H9 (cell line): ENCODE measurements around the gene APOBEC3G. TPM values are rescaled to one million over a fixed set of nuclear protein-coding genes. Genes with fewer than 3 reads are reported as not detected.

Source experiments
- DNase-seq: peaks from one replicate; pipeline ENCODE4 v3.0.0-alpha.2; 2017
- H2AFZ ChIP-seq: one replicate; pipeline ENCODE4 v1.6.1; 2013; ENCODE audit warnings: mild to moderate bottlenecking, low read length, control low read depth, moderate library complexity
- H2AK5ac ChIP-seq: 2 replicates; pipeline ENCODE4 v1.6.1; 2013; ENCODE audit warnings: low read length, control low read depth, mixed read lengths; ENCODE audit not compliant: insufficient read length
- H2BK120ac ChIP-seq: one replicate; pipeline ENCODE4 v1.6.1; 2013; ENCODE audit warnings: low read depth, mild to moderate bottlenecking, low read length, control low read depth, inconsistent platforms; ENCODE audit not compliant: poor library complexity, severe bottlenecking
- H2BK12ac ChIP-seq: 2 replicates; pipeline ENCODE4 v1.6.1; 2013; ENCODE audit warnings: low read length, control low read depth, mixed read lengths, low read depth; ENCODE audit not compliant: insufficient read length
- H2BK15ac ChIP-seq: 2 replicates; pipeline ENCODE4 v1.6.1; 2013; ENCODE audit warnings: low read depth, low read length, control low read depth
- H2BK20ac ChIP-seq: one replicate; pipeline ENCODE4 v1.6.1; 2013; ENCODE audit warnings: low read depth, mild to moderate bottlenecking, low read length, control low read depth, inconsistent platforms; ENCODE audit not compliant: poor library complexity, severe bottlenecking
- H2BK5ac ChIP-seq: 2 replicates; pipeline ENCODE4 v1.6.1; 2013; ENCODE audit warnings: low read length, control low read depth, mixed read lengths; ENCODE audit not compliant: insufficient read length
- H3K14ac ChIP-seq: 2 replicates; pipeline ENCODE4 v1.6.1; 2013; ENCODE audit warnings: low read length, control low read depth; ENCODE audit not compliant: insufficient read depth
- H3K18ac ChIP-seq: 2 replicates; pipeline ENCODE4 v1.6.1; 2013; ENCODE audit warnings: low read depth, mild to moderate bottlenecking, mixed read lengths, low read length, control low read depth; ENCODE audit not compliant: insufficient read length
- H3K23ac ChIP-seq: 2 replicates; pipeline ENCODE4 v1.6.1; 2013; ENCODE audit warnings: low read length, control low read depth, mixed read lengths, low read depth; ENCODE audit not compliant: insufficient read length
- H3K23me2 ChIP-seq: 2 replicates; pipeline ENCODE4 v1.6.1; 2013; ENCODE audit warnings: low read depth, mild to moderate bottlenecking, mixed read lengths, low read length, control low read depth; ENCODE audit not compliant: insufficient read length, poor library complexity, severe bottlenecking
- H3K27ac ChIP-seq: 2 replicates; pipeline ENCODE4 v1.5.1; 2013; ENCODE audit warnings: low read length, control low read depth, mixed read lengths, low read depth; ENCODE audit not compliant: insufficient read length
- H3K27me3 ChIP-seq: 2 replicates; pipeline ENCODE4 v1.6.1; 2013; ENCODE audit warnings: low read length, control low read depth, inconsistent platforms; ENCODE audit not compliant: insufficient read depth
- H3K4ac ChIP-seq: 2 replicates; pipeline ENCODE4 v1.6.1; 2013; ENCODE audit warnings: low read depth, mild to moderate bottlenecking, control low read depth, inconsistent platforms, low read length, moderate library complexity
- H3K4me1 ChIP-seq: 2 replicates; pipeline ENCODE4 v1.6.1; 2013; ENCODE audit warnings: low read length, control low read depth, inconsistent platforms; ENCODE audit not compliant: insufficient read depth
- H3K4me2 ChIP-seq: 2 replicates; pipeline ENCODE4 v1.6.1; 2013; ENCODE audit warnings: low read length, control low read depth, mixed read lengths; ENCODE audit not compliant: insufficient read length, insufficient read depth
- H3K56ac ChIP-seq: 2 replicates; pipeline ENCODE4 v1.6.1; 2013; ENCODE audit warnings: low read depth, mild to moderate bottlenecking, mixed read lengths, low read length, control low read depth; ENCODE audit not compliant: insufficient read length
- H3K79me1 ChIP-seq: 2 replicates; pipeline ENCODE4 v1.6.1; 2013; ENCODE audit warnings: low read depth, mild to moderate bottlenecking, moderate library complexity, low read length, control low read depth, inconsistent platforms; ENCODE audit not compliant: insufficient read depth, poor library complexity, severe bottlenecking
- H3K79me2 ChIP-seq: 2 replicates; pipeline ENCODE4 v1.6.1; 2013; ENCODE audit warnings: low read length, control low read depth, inconsistent platforms; ENCODE audit not compliant: insufficient read depth
- H3K9ac ChIP-seq: 2 replicates; pipeline ENCODE4 v1.6.1; 2013; ENCODE audit warnings: low read length, control low read depth, mixed read lengths; ENCODE audit not compliant: insufficient read length; ENCODE audit errors: extremely low read depth
- H3K9me3 ChIP-seq: one replicate; pipeline ENCODE4 v1.6.1; 2013; ENCODE audit warnings: low read depth, low read length, inconsistent platforms; ENCODE audit not compliant: control insufficient read depth
- H3T11ph ChIP-seq: one replicate; pipeline ENCODE4 v1.6.1; 2013; ENCODE audit warnings: mild to moderate bottlenecking, low read length, control low read depth, inconsistent platforms
- H4K20me1 ChIP-seq: one replicate; pipeline ENCODE4 v1.6.1; 2013; ENCODE audit not compliant: control insufficient read depth, insufficient read length, insufficient read depth
- H4K5ac ChIP-seq: 2 replicates; pipeline ENCODE4 v1.6.1; 2013; ENCODE audit warnings: low read depth, mild to moderate bottlenecking, mixed read lengths, low read length, control low read depth; ENCODE audit not compliant: insufficient read length
- H4K8ac ChIP-seq: replicated peaks from 2 replicates; pipeline ENCODE4 v1.6.1; 2013; ENCODE audit warnings: low read length, control low read depth, mixed read lengths, low read depth; ENCODE audit not compliant: insufficient read length
- H4K91ac ChIP-seq: 2 replicates; pipeline ENCODE4 v1.6.1; 2013; ENCODE audit warnings: low read depth, mild to moderate bottlenecking, moderate library complexity, mixed read lengths, low read length, control low read depth; ENCODE audit not compliant: insufficient read length
- H3K27ac Mint-ChIP-seq, 3 experiments: 2 replicates in 2 of 3; 3 replicates in 1 of 3; pipeline ENCODE4 v1.8.0; 2020 to 2021; ENCODE audit warnings: mixed read lengths in 3 of 3, mild to moderate bottlenecking in 1 of 3, moderate library complexity in 1 of 3
- H3K27me3 Mint-ChIP-seq: 2 replicates; pipeline ENCODE4 v1.8.0; 2021; ENCODE audit warnings: low read depth, mild to moderate bottlenecking, moderate library complexity, mixed read lengths
- H3K36me3 Mint-ChIP-seq, 3 experiments: 2 replicates in 2 of 3; 3 replicates in 1 of 3; pipeline ENCODE4 v1.8.0; 2020 to 2021; ENCODE audit warnings: low read depth in 3 of 3, mixed read lengths in 3 of 3; ENCODE audit not compliant: insufficient read depth in 1 of 3
- H3K4me1 Mint-ChIP-seq, 2 experiments: 2 replicates each; pipeline ENCODE4 v1.8.0; 2020; ENCODE audit warnings: mixed read lengths in 2 of 2
- H3K4me3 Mint-ChIP-seq, 2 experiments: 2 replicates in 1 of 2; 3 replicates in 1 of 2; pipeline ENCODE4 v1.8.0; 2020 to 2021; ENCODE audit warnings: mild to moderate bottlenecking in 2 of 2, mixed read lengths in 2 of 2, moderate library complexity in 1 of 2
- H3K9me3 Mint-ChIP-seq, 2 experiments: 2 replicates in 1 of 2; 3 replicates in 1 of 2; pipeline ENCODE4 v1.8.0; 2020; ENCODE audit warnings: mild to moderate bottlenecking in 2 of 2, mixed read lengths in 2 of 2, moderate library complexity in 1 of 2
- WGBS: extraction: QIAGEN DNeasy Blood & Tissue Kit; methylation state at CpG from one replicate; pipeline ENCODE4 v1.1.7; 2013; ENCODE audit warnings: missing lambda C conversion rate, low lambda C conversion rate, mixed read lengths; ENCODE audit not compliant: insufficient read length; ENCODE audit errors: extremely low coverage; 5-methylcytosine and 5-hydroxymethylcytosine counted together
- total RNA-seq: library from RNA; stranded (reverse); gene quantifications from 2 replicates; pipeline ENCODE4 v1.2.1, GENCODE V29; 2021
- TF ChIP-seq, protein P1 (sequence below): fragments of 200-600 bp; sonication (generic); conservative IDR thresholded peaks from 3 replicates; pipeline ENCODE4 v1.8.0; 2021; ENCODE audit warnings: antibody characterized with exemption, mild to moderate bottlenecking

The APOBEC3G gene
- total RNA-seq, 1 experiment from 2014 or later: 2.4 TPM

GRCh38 chr22:39081598-39081997 lies 4.5 kb downstream of the APOBEC3G start:
- Histone ChIP-seq H3K4me2 (no peak overlapping the region), H3K23ac (no peak overlapping the region), H3K4me1 (no peaks in the 10 kb centered on the region), H2BK15ac (no peak overlapping the region), H3K9ac (no peak overlapping the region), H3K56ac (no peak overlapping the region), H4K5ac (no peak overlapping the region), H3K4ac (no peak overlapping the region), H4K8ac (no peak overlapping the region), H4K20me1 (no peaks in the 10 kb centered on the region), H2BK5ac (no peak overlapping the region), H3K23me2 (no peaks in the 10 kb centered on the region), H2AFZ (no peak overlapping the region), H3K27ac (no peak overlapping the region), H2BK20ac (no peak overlapping the region), H3K18ac (no peak overlapping the region), H3K79me1 (no peaks in the 10 kb centered on the region), H3K14ac (no peak overlapping the region), H2BK12ac (no peak overlapping the region), H3K9me3 (no peaks in the 10 kb centered on the region), H2BK120ac (no peak overlapping the region), H3K79me2 (no peaks in the 10 kb centered on the region), H3K27me3 (no peaks in the 10 kb centered on the region), H2AK5ac (no peak overlapping the region), H3T11ph (no peak overlapping the region), H4K91ac (no peak overlapping the region)
- H3K9me3 Mint-ChIP-seq: no peaks in the 10 kb centered on the region
- H3K36me3 Mint-ChIP-seq: no peaks in the 10 kb centered on the region
- no CpG with 5 or more reads among the region's 8 CpGs for WGBS
- no peak for DNase-seq
- H3K27me3 Mint-ChIP-seq: no peaks in the 10 kb centered on the region; the same call in 1 of the 2 replicates
- H3K4me1 Mint-ChIP-seq: peaks cover 7 to 28% of the 10 kb centered on the region in 2 experiments
- 0 out of 7 replicates have a peak overlapping the region, but pooled peaks of 1 of the 3 experiments have one; percentile 11 for H3K27ac Mint-ChIP-seq
- TF ChIP-seq, protein P1, sequence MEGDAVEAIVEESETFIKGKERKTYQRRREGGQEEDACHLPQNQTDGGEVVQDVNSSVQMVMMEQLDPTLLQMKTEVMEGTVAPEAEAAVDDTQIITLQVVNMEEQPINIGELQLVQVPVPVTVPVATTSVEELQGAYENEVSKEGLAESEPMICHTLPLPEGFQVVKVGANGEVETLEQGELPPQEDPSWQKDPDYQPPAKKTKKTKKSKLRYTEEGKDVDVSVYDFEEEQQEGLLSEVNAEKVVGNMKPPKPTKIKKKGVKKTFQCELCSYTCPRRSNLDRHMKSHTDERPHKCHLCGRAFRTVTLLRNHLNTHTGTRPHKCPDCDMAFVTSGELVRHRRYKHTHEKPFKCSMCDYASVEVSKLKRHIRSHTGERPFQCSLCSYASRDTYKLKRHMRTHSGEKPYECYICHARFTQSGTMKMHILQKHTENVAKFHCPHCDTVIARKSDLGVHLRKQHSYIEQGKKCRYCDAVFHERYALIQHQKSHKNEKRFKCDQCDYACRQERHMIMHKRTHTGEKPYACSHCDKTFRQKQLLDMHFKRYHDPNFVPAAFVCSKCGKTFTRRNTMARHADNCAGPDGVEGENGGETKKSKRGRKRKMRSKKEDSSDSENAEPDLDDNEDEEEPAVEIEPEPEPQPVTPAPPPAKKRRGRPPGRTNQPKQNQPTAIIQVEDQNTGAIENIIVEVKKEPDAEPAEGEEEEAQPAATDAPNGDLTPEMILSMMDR: no peak
- H3K4me3 Mint-ChIP-seq: no peak overlapping the region
